AG04449 (cell line): Measurements from ENCODE around the gene NECAP2.
"Not testable (repeated sequence)": the region's sequence is repeated elsewhere in the genome, so short reads cannot be mapped to it uniquely, and the experiment has no call there.

ENCODE experiments used
- CTCF ChIA-PET: fragments of 350-600 bp; formaldehyde crosslinking; extraction: SDS; loops from one replicate; lab custom pipeline; 2021; ENCODE audit warnings: antibody characterized with exemption; lab: Yijun Ruan, JAX
- POLR2A ChIA-PET: fragments of 400-600, 350-600 bp; formaldehyde crosslinking; extraction: SDS; loops from one replicate; lab custom pipeline; 2020; ENCODE audit warnings: antibody characterized with exemption, inconsistent platforms; lab: Yijun Ruan, JAX
- DNase-seq: peaks from one replicate; pipeline ENCODE4 v3.0.0-alpha.2; 2010; ENCODE audit warnings: low read depth, low spot score
- H3K4me3 ChIP-seq: 2 replicates; pipeline ENCODE4 v1.5.1; 2011; ENCODE audit warnings: low read depth, mild to moderate bottlenecking, control low read depth, low read length
- TF ChIP-seq, protein P1 (sequence below): IDR thresholded peaks from one replicate; pipeline ENCODE4 v1.5.1; 2011; ENCODE audit warnings: mild to moderate bottlenecking, moderate library complexity, low read length, control low read depth, inconsistent platforms; ENCODE audit not compliant: insufficient read depth; ENCODE audit errors: missing control alignments

Gene NECAP2

GRCh38 chr1:16461681-16462080 is 21.2 kb downstream of the NECAP2 start:
- ChIA-PET CTCF (interaction anchor here (0.9 kb wide), 1 partner anchor 21 kb away, joined by 3 read pairs; no protein-coding TSS in a partner anchor), POLR2A (no interaction called here)
- H3K4me3 ChIP-seq, result no peak overlapping the region
- TF ChIP-seq, protein P1, sequence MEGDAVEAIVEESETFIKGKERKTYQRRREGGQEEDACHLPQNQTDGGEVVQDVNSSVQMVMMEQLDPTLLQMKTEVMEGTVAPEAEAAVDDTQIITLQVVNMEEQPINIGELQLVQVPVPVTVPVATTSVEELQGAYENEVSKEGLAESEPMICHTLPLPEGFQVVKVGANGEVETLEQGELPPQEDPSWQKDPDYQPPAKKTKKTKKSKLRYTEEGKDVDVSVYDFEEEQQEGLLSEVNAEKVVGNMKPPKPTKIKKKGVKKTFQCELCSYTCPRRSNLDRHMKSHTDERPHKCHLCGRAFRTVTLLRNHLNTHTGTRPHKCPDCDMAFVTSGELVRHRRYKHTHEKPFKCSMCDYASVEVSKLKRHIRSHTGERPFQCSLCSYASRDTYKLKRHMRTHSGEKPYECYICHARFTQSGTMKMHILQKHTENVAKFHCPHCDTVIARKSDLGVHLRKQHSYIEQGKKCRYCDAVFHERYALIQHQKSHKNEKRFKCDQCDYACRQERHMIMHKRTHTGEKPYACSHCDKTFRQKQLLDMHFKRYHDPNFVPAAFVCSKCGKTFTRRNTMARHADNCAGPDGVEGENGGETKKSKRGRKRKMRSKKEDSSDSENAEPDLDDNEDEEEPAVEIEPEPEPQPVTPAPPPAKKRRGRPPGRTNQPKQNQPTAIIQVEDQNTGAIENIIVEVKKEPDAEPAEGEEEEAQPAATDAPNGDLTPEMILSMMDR, result no peak
- no peak for DNase-seq

GRCh38 chr1:16462773-16463330 is 22.3 kb downstream of the NECAP2 start:
- no peak overlapping the region for H3K4me3 ChIP-seq
- TF ChIP-seq, protein P1, result no peak
- no peak for DNase-seq
- CTCF ChIA-PET, result interaction anchor here (0.9 kb wide), 1 partner anchor 22 kb away, joined by 3 read pairs; no protein-coding TSS in a partner anchor
- POLR2A ChIA-PET, result no interaction called here

GRCh38 chr1:16464917-16465625 is 24.5 kb downstream of the NECAP2 start:
- TF ChIP-seq, protein P1, result no peak
- POLR2A ChIA-PET, result interaction anchor here (0.8 kb wide), 1 partner anchor 12 kb away, joined by 4 read pairs; no protein-coding TSS in a partner anchor
- peak; percentile 19 for DNase-seq
- H3K4me3 ChIP-seq, result no peak overlapping the region
- CTCF ChIA-PET, result interaction anchor here (1.2 to 1.3 kb wide), 2 partner anchors 25 kb away, joined by 5 to 7 read pairs; partner anchors contain the start of gene NECAP2

DNA sequence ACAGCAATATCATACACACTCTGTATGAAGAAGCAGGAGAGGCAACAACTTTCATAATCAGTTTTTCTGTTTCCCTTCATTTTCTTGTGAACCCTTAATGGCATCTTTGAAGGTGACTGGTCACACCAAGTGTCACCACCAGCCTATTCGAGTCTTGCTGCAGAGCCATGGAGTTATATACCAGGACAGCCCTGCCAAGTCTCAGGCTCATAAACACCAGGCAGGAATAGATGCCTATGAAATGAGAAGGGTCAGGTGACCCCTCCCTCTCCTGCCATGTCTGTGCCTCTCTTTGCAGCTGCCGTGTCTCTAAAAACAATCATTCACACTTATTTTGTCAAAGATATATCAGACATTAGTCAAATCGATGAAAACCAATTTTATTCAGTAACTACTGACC is 28.0 kb downstream of the NECAP2 start:
- ChIA-PET CTCF (interaction anchor here (0.8 kb wide), 1 partner anchor 16 kb away, joined by 3 read pairs; no protein-coding TSS in a partner anchor), POLR2A (no interaction called here)
- H3K4me3 ChIP-seq, result no peak overlapping the region
- DNase-seq, result no peak
- TF ChIP-seq, protein P1, result no peak

- TF ChIP-seq, protein P1, result no peak
- H3K4me3 ChIP-seq, result no peak overlapping the region
- ChIA-PET POLR2A (no interaction called here), CTCF (no interaction called here)
- no peak for DNase-seq
These were observed 33.8 kb downstream of the NECAP2 start for GRCh38 chr1:16474166-16474800.

GRCh38 chr1:16474891-16475290 is 34.4 kb downstream of the NECAP2 start:
- DNase-seq, CTCF ChIA-PET, POLR2A ChIA-PET, H3K4me3 ChIP-seq: not testable (repeated sequence)

GRCh38 chr1:16475771-16476770 is 35.5 kb downstream of the NECAP2 start:
- CTCF ChIA-PET, POLR2A ChIA-PET, DNase-seq: not testable (repeated sequence)

More at GRCh38 chr1:16475771-16476770, 35.5 kb downstream of the NECAP2 start:
- not testable (repeated sequence) for H3K4me3 ChIP-seq
